ENCODE results near the gene GGT5.
"Not testable (repeated sequence)": the region's sequence is repeated elsewhere in the genome, so short reads cannot be mapped to it uniquely, and the experiment has no call there.

Gene GGT5

GRCh38 chr22:24265734-24266133, 20.9 kb upstream of the GGT5 start:
- DNase-seq (ENCODE audit: low read depth), result no peak
- H3K4me3 ChIP-seq (ENCODE audit: control insufficient read depth, low read depth, low read length), result no peak overlapping the region
- TF ChIP-seq CTCF (IDR thresholded peaks at IDR 0.05; ENCODE audit: control insufficient read depth, insufficient read depth, low read depth, low read length, missing control alignments), result no peak

GRCh38 chr22:24264329-24264896, 19.5 kb upstream of the GGT5 start:
- DNase-seq (ENCODE audit: low read depth); H3K4me3 ChIP-seq (ENCODE audit: control insufficient read depth, low read depth, low read length): not testable (repeated sequence)

DNA sequence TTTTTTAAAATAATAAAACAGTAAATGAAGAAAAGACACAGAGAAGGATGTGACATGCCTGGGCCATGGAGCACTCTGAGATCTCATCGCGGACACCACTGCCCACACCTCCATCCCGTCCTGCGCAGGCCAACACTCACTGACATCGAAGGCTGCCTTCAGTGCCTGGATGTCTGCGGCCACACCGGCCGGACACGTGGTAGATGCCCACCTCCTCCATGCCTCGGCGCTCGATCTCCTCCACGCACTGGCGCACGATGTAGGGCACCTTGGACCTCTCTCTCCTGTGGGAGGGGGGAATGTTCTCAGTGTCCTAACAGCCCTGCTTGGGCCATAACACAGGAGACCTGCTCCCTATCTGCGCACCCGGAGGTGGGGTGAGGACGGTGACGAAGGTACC, 18.6 kb upstream of the GGT5 start:
- DNase-seq (ENCODE audit: low read depth), result not testable (repeated sequence)

GRCh38 chr22:24262185-24262749, 17.4 kb upstream of the GGT5 start:
- not testable (repeated sequence) for DNase-seq (ENCODE audit: low read depth)

More for the DNA sequence above, 18.6 kb upstream of the GGT5 start:
- H3K4me3 ChIP-seq (ENCODE audit: control insufficient read depth, low read depth, low read length), result not testable (repeated sequence)

GRCh38 chr22:24259459-24259858, 14.6 kb upstream of the GGT5 start:
- not testable (repeated sequence) for H3K4me3 ChIP-seq (ENCODE audit: control insufficient read depth, low read depth, low read length); DNase-seq (ENCODE audit: low read depth)
- peak; percentile 56 for TF ChIP-seq CTCF (IDR thresholded peaks at IDR 0.05; ENCODE audit: control insufficient read depth, insufficient read depth, low read depth, low read length, missing control alignments)

More at GRCh38 chr22:24262185-24262749, 17.4 kb upstream of the GGT5 start:
- not testable (repeated sequence) for H3K4me3 ChIP-seq (ENCODE audit: control insufficient read depth, low read depth, low read length)

- DNase-seq (ENCODE audit: low read depth); H3K4me3 ChIP-seq (ENCODE audit: control insufficient read depth, low read depth, low read length): not testable (repeated sequence)
These were observed 11.9 kb upstream of the GGT5 start for GRCh38 chr22:24256736-24257135.

GRCh38 chr22:24256136-24256535, 11.3 kb upstream of the GGT5 start:
- not testable (repeated sequence) for H3K4me3 ChIP-seq (ENCODE audit: control insufficient read depth, low read depth, low read length); DNase-seq (ENCODE audit: low read depth)

GRCh38 chr22:24253126-24253525, 8.2 kb upstream of the GGT5 start:
- not testable (repeated sequence) for DNase-seq (ENCODE audit: low read depth); H3K4me3 ChIP-seq (ENCODE audit: control insufficient read depth, low read depth, low read length)

DNA sequence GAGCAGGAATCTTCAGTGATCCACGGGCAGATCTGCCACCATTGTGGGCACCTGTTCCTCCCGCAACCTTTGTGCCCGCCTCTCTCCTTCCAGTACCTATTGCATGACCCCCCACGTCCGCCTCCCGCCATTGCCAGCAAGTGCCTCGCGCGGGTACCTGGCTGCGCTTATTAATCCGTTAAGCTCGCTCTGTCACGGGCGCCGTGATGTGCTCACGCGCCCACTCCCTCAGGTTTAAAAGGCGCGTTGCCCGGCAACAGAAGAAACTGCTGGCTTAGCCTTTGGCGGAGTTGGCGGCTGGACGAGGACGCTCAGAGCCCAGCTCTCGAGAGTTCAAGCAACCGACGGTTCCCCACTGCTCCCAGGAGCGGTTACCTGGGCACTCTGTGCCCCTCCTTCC, 6.4 kb upstream of the GGT5 start:
- DNase-seq (ENCODE audit: low read depth); H3K4me3 ChIP-seq (ENCODE audit: control insufficient read depth, low read depth, low read length): not testable (repeated sequence)

- not testable (repeated sequence) for DNase-seq (ENCODE audit: low read depth); H3K4me3 ChIP-seq (ENCODE audit: control insufficient read depth, low read depth, low read length)
These were observed 4.5 kb upstream of the GGT5 start for GRCh38 chr22:24249413-24249812.

DNA sequence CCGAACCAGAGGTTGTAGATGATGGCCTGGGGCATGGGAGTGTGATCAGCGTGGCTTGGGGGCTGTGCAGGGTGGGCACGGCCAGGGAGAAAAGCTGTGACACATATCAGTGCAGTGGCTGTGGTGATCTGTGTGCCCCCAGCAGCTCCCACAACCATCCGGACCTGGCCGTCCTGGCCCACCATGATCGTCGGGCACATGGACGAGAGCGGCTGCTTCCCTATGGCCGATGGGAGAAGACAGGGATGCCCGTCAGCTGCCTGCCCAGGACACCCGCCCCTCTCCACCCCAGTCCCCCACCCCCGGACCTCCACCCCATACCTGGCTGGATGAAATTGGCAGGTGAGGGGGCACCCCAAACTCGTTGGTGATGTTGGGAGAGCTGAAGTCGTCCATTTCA, 3.7 kb upstream of the GGT5 start:
- DNase-seq (ENCODE audit: low read depth), result not testable (repeated sequence)

More for the DNA sequence above, 3.7 kb upstream of the GGT5 start:
- H3K4me3 ChIP-seq (ENCODE audit: control insufficient read depth, low read depth, low read length), result not testable (repeated sequence)

Data from AG09309 (cell line).